Measurements from ENCODE around the gene TMEM38A.

- TF ChIP-seq CTCF (IDR thresholded peaks at IDR 0.05) = no peak
- no peak for TF ChIP-seq ZFX (IDR thresholded peaks at IDR 0.05; ENCODE audit: borderline replicate concordance)
Measured at GRCh38 chr19:16613841-16614240, 47.1 kb upstream of the TMEM38A start.
